ENCODE measurements around the gene ADAMTSL1.

GRCh38 chr9:18618862-18619261, 144.9 kb downstream of the ADAMTSL1 start:
- TF ChIP-seq NR2F2 (IDR thresholded peaks at IDR 0.05; ENCODE audit: borderline replicate concordance, low read depth), result no peak
- no peak for TF ChIP-seq MAZ (IDR thresholded peaks at IDR 0.05; ENCODE audit: borderline replicate concordance, low read depth, low read length)
- TF ChIP-seq MAZ (CRISPR knock-in tag; IDR thresholded peaks at IDR 0.05; ENCODE audit: low read depth), result no peak
- no peak for TF ChIP-seq SRSF4 (IDR thresholded peaks at IDR 0.05; ENCODE audit: low read depth, low read length, poor library complexity, severe bottlenecking)
- TF ChIP-seq, protein P1, sequence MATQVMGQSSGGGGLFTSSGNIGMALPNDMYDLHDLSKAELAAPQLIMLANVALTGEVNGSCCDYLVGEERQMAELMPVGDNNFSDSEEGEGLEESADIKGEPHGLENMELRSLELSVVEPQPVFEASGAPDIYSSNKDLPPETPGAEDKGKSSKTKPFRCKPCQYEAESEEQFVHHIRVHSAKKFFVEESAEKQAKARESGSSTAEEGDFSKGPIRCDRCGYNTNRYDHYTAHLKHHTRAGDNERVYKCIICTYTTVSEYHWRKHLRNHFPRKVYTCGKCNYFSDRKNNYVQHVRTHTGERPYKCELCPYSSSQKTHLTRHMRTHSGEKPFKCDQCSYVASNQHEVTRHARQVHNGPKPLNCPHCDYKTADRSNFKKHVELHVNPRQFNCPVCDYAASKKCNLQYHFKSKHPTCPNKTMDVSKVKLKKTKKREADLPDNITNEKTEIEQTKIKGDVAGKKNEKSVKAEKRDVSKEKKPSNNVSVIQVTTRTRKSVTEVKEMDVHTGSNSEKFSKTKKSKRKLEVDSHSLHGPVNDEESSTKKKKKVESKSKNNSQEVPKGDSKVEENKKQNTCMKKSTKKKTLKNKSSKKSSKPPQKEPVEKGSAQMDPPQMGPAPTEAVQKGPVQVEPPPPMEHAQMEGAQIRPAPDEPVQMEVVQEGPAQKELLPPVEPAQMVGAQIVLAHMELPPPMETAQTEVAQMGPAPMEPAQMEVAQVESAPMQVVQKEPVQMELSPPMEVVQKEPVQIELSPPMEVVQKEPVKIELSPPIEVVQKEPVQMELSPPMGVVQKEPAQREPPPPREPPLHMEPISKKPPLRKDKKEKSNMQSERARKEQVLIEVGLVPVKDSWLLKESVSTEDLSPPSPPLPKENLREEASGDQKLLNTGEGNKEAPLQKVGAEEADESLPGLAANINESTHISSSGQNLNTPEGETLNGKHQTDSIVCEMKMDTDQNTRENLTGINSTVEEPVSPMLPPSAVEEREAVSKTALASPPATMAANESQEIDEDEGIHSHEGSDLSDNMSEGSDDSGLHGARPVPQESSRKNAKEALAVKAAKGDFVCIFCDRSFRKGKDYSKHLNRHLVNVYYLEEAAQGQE (IDR thresholded peaks at IDR 0.05; ENCODE audit: borderline replicate concordance in 1 of 2, low read depth in 1 of 2, low read length in 2 of 2), result no peak
- TF ChIP-seq FOXM1 (CRISPR knock-in tag; IDR thresholded peaks at IDR 0.05), result no peak
- no peak for TF ChIP-seq GABPA (IDR thresholded peaks at IDR 0.05; ENCODE audit: low read depth, low read length)
- no peak for TF ChIP-seq GABPA (CRISPR knock-in tag; IDR thresholded peaks at IDR 0.05; ENCODE audit: low read depth)

Measured in HepG2 (cell line).